Embryonic facial prominence (tissue), 1 donor: ENCODE measurements around the gene SKOR1.

ENCODE experiments used
- DNase-seq: peaks from one replicate; pipeline ENCODE4 v3.0.0-alpha.2; 2016; ENCODE audit errors: extremely low spot score

SKOR1 gene

GRCh38 chr15:67796196-67797127 is 28.8 kb upstream of the SKOR1 start:
- no peak for DNase-seq

- no peak for DNase-seq
These were observed 25.5 kb upstream of the SKOR1 start for GRCh38 chr15:67799801-67800205.

- no peak for DNase-seq
These were observed 24.2 kb upstream of the SKOR1 start for GRCh38 chr15:67801142-67801541.

GRCh38 chr15:67801926-67802914 is 23.1 kb upstream of the SKOR1 start:
- no peak for DNase-seq

- DNase-seq: no peak
These were observed 22.0 kb upstream of the SKOR1 start for GRCh38 chr15:67803299-67803698.

GRCh38 chr15:67803996-67804843 is 21.1 kb upstream of the SKOR1 start:
- DNase-seq: no peak

GRCh38 chr15:67805008-67805665 is 20.2 kb upstream of the SKOR1 start:
- DNase-seq: no peak

GRCh38 chr15:67805666-67806516 is 19.4 kb upstream of the SKOR1 start:
- DNase-seq: no peak

GRCh38 chr15:67806536-67806935 is 18.8 kb upstream of the SKOR1 start:
- DNase-seq: no peak

- DNase-seq: no peak
These were observed 18.2 kb upstream of the SKOR1 start for GRCh38 chr15:67807141-67807540.

GRCh38 chr15:67807836-67808235 is 17.5 kb upstream of the SKOR1 start:
- no peak for DNase-seq

- DNase-seq: no peak
These were observed 16.5 kb upstream of the SKOR1 start for GRCh38 chr15:67808821-67809220.

GRCh38 chr15:67809441-67809840 is 15.9 kb upstream of the SKOR1 start:
- DNase-seq: no peak

GRCh38 chr15:67809866-67810265 is 15.4 kb upstream of the SKOR1 start:
- no peak for DNase-seq

GRCh38 chr15:67812241-67812644 is 13.1 kb upstream of the SKOR1 start:
- DNase-seq: no peak

- no peak for DNase-seq
These were observed 12.1 kb upstream of the SKOR1 start for GRCh38 chr15:67813104-67813634.

GRCh38 chr15:67815036-67815592 is 10.2 kb upstream of the SKOR1 start:
- DNase-seq: no peak

GRCh38 chr15:67816668-67817067 is 8.6 kb upstream of the SKOR1 start:
- DNase-seq: no peak

- no peak for DNase-seq
These were observed 6.8 kb upstream of the SKOR1 start for GRCh38 chr15:67818464-67818863.
